GM12891 (cell line): ENCODE data around the gene CACNG7.

Source experiments
- PAX5 ChIP-seq: IDR thresholded peaks from 2 replicates; pipeline ENCODE4 v1.6.1; 2011; ENCODE audit warnings: low read length, moderate library complexity, mild to moderate bottlenecking; ENCODE audit not compliant: insufficient read depth, severe bottlenecking
- POLR2A ChIP-seq: IDR thresholded peaks from 2 replicates; pipeline ENCODE4 v1.6.1; 2011; ENCODE audit warnings: low read depth, low read length, control low read depth
- POLR2AphosphoS5 ChIP-seq: IDR thresholded peaks from 2 replicates; pipeline ENCODE4 v1.6.1; 2011; ENCODE audit warnings: low read depth, low read length, control low read depth
- POU2F2 ChIP-seq: IDR thresholded peaks from 2 replicates; pipeline ENCODE4 v1.6.1; 2011; ENCODE audit warnings: low read depth, mild to moderate bottlenecking, control low read depth, low read length, moderate library complexity
- SPI1 ChIP-seq: IDR thresholded peaks from 2 replicates; pipeline ENCODE4 v1.6.1; 2011; ENCODE audit warnings: low read depth, low read length, control low read depth
- TAF1 ChIP-seq: IDR thresholded peaks from 2 replicates; pipeline ENCODE4 v1.6.1; 2011; ENCODE audit warnings: low read depth, low read length, control low read depth

- TF ChIP-seq POLR2A = no peak
- TF ChIP-seq POLR2AphosphoS5 = no peak
- TF ChIP-seq SPI1 = no peak
- TF ChIP-seq TAF1 = no peak
- no peak for TF ChIP-seq POU2F2
- TF ChIP-seq PAX5 = no peak
Measured at GRCh38 chr19:53904909-53905308, 4.2 kb upstream of the CACNG7 start.
